H1 (cell line): ENCODE results near the gene TMEM204. TPM values are rescaled to one million over a fixed set of nuclear protein-coding genes. Genes with fewer than 3 reads are reported as not detected.

Experiments
- HDAC2 ChIP-seq, 2 experiments: fragments of 300-600 bp in 1 of 2; sonication (generic) in 1 of 2; IDR thresholded peaks; 2 replicates each; pipeline ENCODE4 v1.6.1; 2011 to 2012; ENCODE audit warnings: low read depth in 2 of 2, low read length in 2 of 2, mild to moderate bottlenecking in 2 of 2, moderate library complexity in 2 of 2, borderline replicate concordance in 1 of 2, inconsistent platforms in 1 of 2
- HDAC6 ChIP-seq: IDR thresholded peaks from one replicate; pipeline ENCODE4 v1.7.1; 2012; ENCODE audit warnings: low read depth, mild to moderate bottlenecking, inconsistent platforms, low read length, moderate library complexity
- SIRT6 ChIP-seq: IDR thresholded peaks from one replicate; pipeline ENCODE4 v1.7.1; 2012; ENCODE audit warnings: low read length, inconsistent platforms
- polyA plus RNA-seq, 7 experiments: library from polyadenylated mRNA; depleted of rRNA in 3 of 7; stranded (reverse) in 5 of 7; unstranded in 2 of 7; fragments of >200 nt in 5 of 7; fragments of 200-250 nt in 2 of 7; gene quantifications; 1 replicate in 5 of 7; 2 replicates in 1 of 7; 4 replicates in 1 of 7; pipeline versions ENCODE4 v1.2.1 to v1.2.3, GENCODE V29; 2011 to 2013; ENCODE audit warnings: missing spikeins in 2 of 7, mixed read lengths in 2 of 7
- total RNA-seq: library from RNA; stranded (reverse); fragmentation: NEBNext Ultra II Directional; extraction: Animal tissue kit (Norgen Biotek cat#: 25700); gene quantifications from 2 replicates; pipeline ENCODE4 v1.2.1, GENCODE V29; 2021

TMEM204 gene
- total and polyA plus RNA-seq, 2 of the 8 experiments (the other 6 are each of a cell fraction or from before 2014, with no cell fraction given) = not detected

DNA sequence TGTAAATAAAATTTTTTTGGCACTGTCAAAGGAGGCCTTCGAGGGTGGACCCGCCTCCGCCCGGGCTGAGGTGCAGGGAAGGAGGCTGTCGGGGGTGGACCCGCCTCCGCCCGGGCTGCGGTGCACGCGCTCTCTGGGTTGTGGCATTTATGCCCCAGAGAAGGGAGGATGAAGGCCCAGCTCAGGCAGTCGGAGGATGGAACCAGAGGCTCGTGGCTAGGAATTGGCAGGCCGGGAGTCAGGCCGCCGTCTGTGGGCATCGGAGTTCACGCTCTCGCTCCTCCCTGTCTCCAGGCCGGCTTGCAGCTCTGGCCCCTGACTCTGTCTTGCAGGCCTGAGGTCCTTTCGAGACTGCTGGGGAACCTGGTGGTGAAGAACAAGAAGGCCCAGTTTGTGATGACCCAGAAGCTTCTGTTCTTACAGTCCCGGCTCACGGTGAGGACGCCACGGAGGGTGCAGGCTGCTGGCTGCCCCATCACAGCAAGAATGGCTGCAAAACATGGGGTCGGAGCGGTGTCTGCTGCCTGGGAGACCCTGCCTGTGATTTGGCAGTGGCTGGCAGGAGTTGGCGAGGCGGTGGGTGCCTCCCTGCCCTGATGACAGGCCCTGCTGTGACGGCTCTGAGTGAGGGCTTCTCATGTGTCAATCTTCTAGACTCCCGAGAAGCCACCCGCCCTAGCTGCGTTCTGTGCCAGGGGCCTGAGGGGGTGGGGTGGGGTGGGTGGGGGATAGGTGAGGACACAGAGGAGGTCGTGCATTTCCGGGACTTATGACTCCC lies 34.4 kb upstream of the TMEM204 start (continued):
- TF ChIP-seq HDAC2 (IDR thresholded peaks at IDR 0.05; ENCODE audit: borderline replicate concordance in 1 of 2, low read depth in 2 of 2, low read length in 2 of 2) (no peak), HDAC6 (no peak), SIRT6 (no peak)
